Neural cell (in vitro differentiated cells): ENCODE measurements around the gene ALDH1L1. TPM values are rescaled to one million over a fixed set of nuclear protein-coding genes. Genes with fewer than 3 reads are reported as not detected.

Source experiments
- H2AFZ ChIP-seq: fragments of 200-600, 300-800 bp; sonication (generic), shearing (Covaris generic); 2 replicates; pipeline ENCODE4 v1.6.0; 2014; ENCODE audit warnings: low read depth, mild to moderate bottlenecking, antibody characterized with exemption, low read length, moderate library complexity
- H3F3A ChIP-seq: fragments of 200-600 bp; shearing (Covaris generic); 2 replicates; pipeline ENCODE4 v1.6.1; 2016; ENCODE audit warnings: mild to moderate bottlenecking, moderate library complexity, mixed read lengths, antibody characterized with exemption, low read length; ENCODE audit not compliant: insufficient read depth, poor library complexity, severe bottlenecking
- H3K27ac ChIP-seq: fragments of 200-600, 300-800 bp; sonication (generic), shearing (Covaris generic); 2 replicates; pipeline ENCODE4 v1.5.1; 2014; ENCODE audit warnings: mild to moderate bottlenecking, low read length, moderate library complexity
- H3K27me3 ChIP-seq: fragments of 300-800, 200-600 bp; sonication (generic), shearing (Covaris generic); 2 replicates; pipeline ENCODE4 v1.6.0; 2014; ENCODE audit warnings: mild to moderate bottlenecking, low read depth, low read length, moderate library complexity; ENCODE audit not compliant: insufficient read depth
- H3K36me3 ChIP-seq: fragments of 300-800, 200-600 bp; sonication (generic), shearing (Covaris generic); 2 replicates; pipeline ENCODE4 v1.5.1; 2014; ENCODE audit warnings: mild to moderate bottlenecking, antibody characterized with exemption, low read length, moderate library complexity; ENCODE audit not compliant: insufficient read depth
- H3K4me2 ChIP-seq: fragments of 300-800, 200-600 bp; sonication (generic), shearing (Covaris generic); 2 replicates; pipeline ENCODE4 v1.6.0; 2014; ENCODE audit warnings: mild to moderate bottlenecking, low read length
- H3K4me3 ChIP-seq: fragments of 300-800, 200-600 bp; sonication (generic), shearing (Covaris generic); 2 replicates; pipeline ENCODE4 v1.5.1; 2014; ENCODE audit warnings: mild to moderate bottlenecking, low read length, moderate library complexity
- H3K79me2 ChIP-seq: fragments of 200-600 bp; shearing (Covaris generic); replicated peaks from 2 replicates; pipeline ENCODE4 v1.6.0; 2014; ENCODE audit warnings: mild to moderate bottlenecking, low read length, moderate library complexity; ENCODE audit not compliant: insufficient read depth
- H3K9ac ChIP-seq: fragments of 300-800, 200-600 bp; sonication (generic), shearing (Covaris generic); 2 replicates; pipeline ENCODE4 v1.6.1; 2016; ENCODE audit warnings: mild to moderate bottlenecking, low read length, mixed read lengths
- H3K9me2 ChIP-seq: fragments of 200-600 bp; shearing (Covaris generic); 2 replicates; pipeline ENCODE4 v1.6.1; 2016; ENCODE audit warnings: mild to moderate bottlenecking, low read length, mixed read lengths; ENCODE audit not compliant: insufficient read depth
- H3K9me3 ChIP-seq: fragments of 200-600, 300-800 bp; sonication (generic), shearing (Covaris generic); 2 replicates; pipeline ENCODE4 v1.6.1; 2016; ENCODE audit warnings: mild to moderate bottlenecking, mixed run types, low read length, moderate library complexity, mixed read lengths
- H4K20me1 ChIP-seq: fragments of 200-600 bp; shearing (Covaris generic); 2 replicates; pipeline ENCODE4 v1.6.1; 2016; ENCODE audit warnings: mild to moderate bottlenecking, mixed run types; ENCODE audit not compliant: insufficient read depth
- EP300 ChIP-seq: fragments of 450-650 bp; conservative IDR thresholded peaks from 2 replicates; pipeline ENCODE4 v1.6.1; 2014; ENCODE audit warnings: antibody characterized with exemption, mild to moderate bottlenecking, moderate library complexity; ENCODE audit not compliant: poor library complexity, severe bottlenecking
- EZH2 ChIP-seq: fragments of 200-600, 300-800 bp; shearing (Covaris generic), sonication (generic); IDR thresholded peaks from 2 replicates; pipeline ENCODE4 v1.6.1; 2014; ENCODE audit warnings: antibody characterized with exemption, low read length, borderline replicate concordance, mild to moderate bottlenecking; ENCODE audit not compliant: insufficient read depth, poor library complexity, severe bottlenecking
- MXI1 ChIP-seq: fragments of 450-650 bp; conservative IDR thresholded peaks from 2 replicates; pipeline ENCODE4 v1.6.1; 2014; ENCODE audit warnings: antibody characterized with exemption, mild to moderate bottlenecking; ENCODE audit not compliant: poor library complexity, severe bottlenecking
- POLR2AphosphoS5 ChIP-seq: IDR thresholded peaks from 2 replicates; pipeline ENCODE4 v1.6.1; 2012
- RAD21 ChIP-seq: fragments of 450-650 bp; conservative IDR thresholded peaks from 2 replicates; pipeline ENCODE4 v1.6.1; 2014; ENCODE audit warnings: antibody characterized with exemption, mild to moderate bottlenecking, moderate library complexity
- SMC3 ChIP-seq: fragments of 450-650 bp; conservative IDR thresholded peaks from 2 replicates; pipeline ENCODE4 v1.6.1; 2014; ENCODE audit warnings: antibody characterized with exemption, mild to moderate bottlenecking, moderate library complexity; ENCODE audit not compliant: poor library complexity
- TAF1 ChIP-seq: IDR thresholded peaks from 2 replicates; pipeline ENCODE4 v1.6.1; 2012; ENCODE audit warnings: low read depth
- polyA plus RNA-seq: library from polyadenylated mRNA; depleted of rRNA; stranded (reverse); fragments of >200 nt; gene quantifications from 2 replicates; pipeline ENCODE4 v1.2.3, GENCODE V29; 2014
- TF ChIP-seq, protein P1 (sequence below): IDR thresholded peaks from 2 replicates; pipeline ENCODE4 v1.6.1; 2012; ENCODE audit warnings: borderline replicate concordance
- TF ChIP-seq, protein P2 (sequence below): fragments of 450-650 bp; IDR thresholded peaks from 2 replicates; pipeline ENCODE4 v1.5.1; 2014; ENCODE audit warnings: antibody characterized with exemption, mild to moderate bottlenecking, moderate library complexity; ENCODE audit not compliant: poor library complexity, severe bottlenecking

ALDH1L1 gene
- polyA plus RNA-seq, 1 donor from 2014 or later = not detected

DNA sequence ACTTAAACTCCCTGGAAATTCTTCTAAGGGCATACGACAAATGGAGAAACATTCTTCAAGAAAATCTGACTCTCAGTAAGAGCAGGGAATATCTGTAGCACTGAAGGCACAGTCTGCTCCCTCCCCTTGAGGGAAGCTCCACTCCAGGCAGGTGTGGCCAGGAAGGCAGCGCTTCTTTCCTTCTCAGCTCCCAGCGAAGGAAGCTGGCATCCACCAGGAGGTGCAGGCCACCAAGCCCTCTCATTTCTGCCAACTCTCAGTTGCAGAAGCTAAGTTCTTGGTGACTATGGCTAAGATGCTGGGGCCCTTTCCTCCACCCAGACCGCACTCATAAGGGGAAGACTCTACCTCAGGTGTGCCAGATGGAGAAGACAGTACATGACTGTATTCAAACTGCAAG lies 58.8 kb downstream of the ALDH1L1 start:
- Histone ChIP-seq H3K4me3 (no peak overlapping the region), H3K4me2 (no peak overlapping the region), H3K9me2 (no peaks in the 10 kb centered on the region), H2AFZ (no peak overlapping the region), H3K9ac (no peak overlapping the region), H3K79me2 (no peaks in the 10 kb centered on the region), H3K36me3 (no peaks in the 10 kb centered on the region), H3K27ac (no peak overlapping the region), H4K20me1 (no peaks in the 10 kb centered on the region), H3K27me3 (no peaks in the 10 kb centered on the region), H3F3A (no peaks in the 10 kb centered on the region), H3K9me3 (no peaks in the 10 kb centered on the region)
- TF ChIP-seq EZH2 (no peak), MXI1 (no peak), TAF1 (no peak), RAD21 (no peak)
- TF ChIP-seq, protein P1, sequence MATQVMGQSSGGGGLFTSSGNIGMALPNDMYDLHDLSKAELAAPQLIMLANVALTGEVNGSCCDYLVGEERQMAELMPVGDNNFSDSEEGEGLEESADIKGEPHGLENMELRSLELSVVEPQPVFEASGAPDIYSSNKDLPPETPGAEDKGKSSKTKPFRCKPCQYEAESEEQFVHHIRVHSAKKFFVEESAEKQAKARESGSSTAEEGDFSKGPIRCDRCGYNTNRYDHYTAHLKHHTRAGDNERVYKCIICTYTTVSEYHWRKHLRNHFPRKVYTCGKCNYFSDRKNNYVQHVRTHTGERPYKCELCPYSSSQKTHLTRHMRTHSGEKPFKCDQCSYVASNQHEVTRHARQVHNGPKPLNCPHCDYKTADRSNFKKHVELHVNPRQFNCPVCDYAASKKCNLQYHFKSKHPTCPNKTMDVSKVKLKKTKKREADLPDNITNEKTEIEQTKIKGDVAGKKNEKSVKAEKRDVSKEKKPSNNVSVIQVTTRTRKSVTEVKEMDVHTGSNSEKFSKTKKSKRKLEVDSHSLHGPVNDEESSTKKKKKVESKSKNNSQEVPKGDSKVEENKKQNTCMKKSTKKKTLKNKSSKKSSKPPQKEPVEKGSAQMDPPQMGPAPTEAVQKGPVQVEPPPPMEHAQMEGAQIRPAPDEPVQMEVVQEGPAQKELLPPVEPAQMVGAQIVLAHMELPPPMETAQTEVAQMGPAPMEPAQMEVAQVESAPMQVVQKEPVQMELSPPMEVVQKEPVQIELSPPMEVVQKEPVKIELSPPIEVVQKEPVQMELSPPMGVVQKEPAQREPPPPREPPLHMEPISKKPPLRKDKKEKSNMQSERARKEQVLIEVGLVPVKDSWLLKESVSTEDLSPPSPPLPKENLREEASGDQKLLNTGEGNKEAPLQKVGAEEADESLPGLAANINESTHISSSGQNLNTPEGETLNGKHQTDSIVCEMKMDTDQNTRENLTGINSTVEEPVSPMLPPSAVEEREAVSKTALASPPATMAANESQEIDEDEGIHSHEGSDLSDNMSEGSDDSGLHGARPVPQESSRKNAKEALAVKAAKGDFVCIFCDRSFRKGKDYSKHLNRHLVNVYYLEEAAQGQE = no peak
- TF ChIP-seq, protein P2, sequence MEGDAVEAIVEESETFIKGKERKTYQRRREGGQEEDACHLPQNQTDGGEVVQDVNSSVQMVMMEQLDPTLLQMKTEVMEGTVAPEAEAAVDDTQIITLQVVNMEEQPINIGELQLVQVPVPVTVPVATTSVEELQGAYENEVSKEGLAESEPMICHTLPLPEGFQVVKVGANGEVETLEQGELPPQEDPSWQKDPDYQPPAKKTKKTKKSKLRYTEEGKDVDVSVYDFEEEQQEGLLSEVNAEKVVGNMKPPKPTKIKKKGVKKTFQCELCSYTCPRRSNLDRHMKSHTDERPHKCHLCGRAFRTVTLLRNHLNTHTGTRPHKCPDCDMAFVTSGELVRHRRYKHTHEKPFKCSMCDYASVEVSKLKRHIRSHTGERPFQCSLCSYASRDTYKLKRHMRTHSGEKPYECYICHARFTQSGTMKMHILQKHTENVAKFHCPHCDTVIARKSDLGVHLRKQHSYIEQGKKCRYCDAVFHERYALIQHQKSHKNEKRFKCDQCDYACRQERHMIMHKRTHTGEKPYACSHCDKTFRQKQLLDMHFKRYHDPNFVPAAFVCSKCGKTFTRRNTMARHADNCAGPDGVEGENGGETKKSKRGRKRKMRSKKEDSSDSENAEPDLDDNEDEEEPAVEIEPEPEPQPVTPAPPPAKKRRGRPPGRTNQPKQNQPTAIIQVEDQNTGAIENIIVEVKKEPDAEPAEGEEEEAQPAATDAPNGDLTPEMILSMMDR = no peak

DNA sequence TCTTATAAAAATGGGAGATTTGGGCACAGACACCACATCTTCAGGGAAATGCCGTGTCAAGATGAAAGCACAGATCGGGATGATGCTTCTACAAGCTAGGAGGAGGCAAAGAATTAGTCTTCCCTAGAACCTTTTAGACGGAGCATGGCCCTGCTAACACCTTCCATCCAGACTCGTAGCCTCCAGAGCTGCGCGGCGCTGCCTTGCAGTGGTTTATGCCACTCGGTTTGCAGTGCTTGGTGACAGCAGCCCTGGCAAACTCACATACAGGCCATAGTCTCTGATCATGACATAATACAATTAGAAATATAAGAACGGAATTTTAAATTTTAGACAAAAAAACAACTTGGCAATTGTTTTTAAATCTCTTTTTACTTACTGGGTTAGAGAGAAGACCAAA lies 59.3 kb downstream of the ALDH1L1 start:
- Histone ChIP-seq H3K27ac (no peak overlapping the region), H3K4me3 (no peak overlapping the region), H3K9ac (no peak overlapping the region), H3K4me2 (no peak overlapping the region), H3K36me3 (no peaks in the 10 kb centered on the region), H3K79me2 (no peaks in the 10 kb centered on the region), H3K9me2 (no peaks in the 10 kb centered on the region), H4K20me1 (no peaks in the 10 kb centered on the region), H3F3A (no peaks in the 10 kb centered on the region), H3K27me3 (no peaks in the 10 kb centered on the region), H3K9me3 (no peaks in the 10 kb centered on the region), H2AFZ (no peak overlapping the region)
- TF ChIP-seq EP300 = no peak
- no peak for TF ChIP-seq POLR2AphosphoS5
- TF ChIP-seq MXI1 = no peak
- TF ChIP-seq, protein P1 = no peak
- TF ChIP-seq TAF1 = no peak
- TF ChIP-seq, protein P2 = no peak
- no peak for TF ChIP-seq RAD21
- no peak for TF ChIP-seq EZH2
- no peak for TF ChIP-seq SMC3
